Neuronal stem cell (in vitro differentiated cells): ENCODE measurements around the gene AP2A1.

Experiments used
- DNase-seq: peaks from one replicate; pipeline ENCODE4 v3.0.0-alpha.2; 2013; ENCODE audit warnings: low spot score
- H2AFZ ChIP-seq: one replicate; pipeline ENCODE4 v1.6.1; 2013; ENCODE audit warnings: mild to moderate bottlenecking, low read length, inconsistent platforms
- H2AK5ac ChIP-seq: 2 replicates; pipeline ENCODE4 v1.6.1; 2013; ENCODE audit warnings: low read depth, mild to moderate bottlenecking, inconsistent platforms, low read length, moderate library complexity, mixed read lengths
- H2BK120ac ChIP-seq: 2 replicates; pipeline ENCODE4 v1.6.1; 2013; ENCODE audit warnings: low read depth, mild to moderate bottlenecking, inconsistent platforms, low read length, moderate library complexity, mixed read lengths
- H2BK12ac ChIP-seq: one replicate; pipeline ENCODE4 v1.6.1; 2013; ENCODE audit warnings: low read length, inconsistent platforms
- H2BK15ac ChIP-seq: 2 replicates; pipeline ENCODE4 v1.6.1; 2013; ENCODE audit warnings: mild to moderate bottlenecking, low read length, inconsistent platforms, mixed read lengths
- H2BK5ac ChIP-seq: one replicate; pipeline ENCODE4 v1.6.1; 2013; ENCODE audit warnings: inconsistent platforms, mild to moderate bottlenecking, low read length, moderate library complexity
- H3K14ac ChIP-seq: one replicate; pipeline ENCODE4 v1.6.1; 2013; ENCODE audit warnings: low read length, inconsistent platforms
- H3K18ac ChIP-seq: 2 replicates; pipeline ENCODE4 v1.6.1; 2013; ENCODE audit warnings: low read length, inconsistent platforms
- H3K23ac ChIP-seq: 2 replicates; pipeline ENCODE4 v1.6.1; 2013; ENCODE audit warnings: low read depth, mild to moderate bottlenecking, mixed read lengths, low read length, inconsistent platforms; ENCODE audit not compliant: poor library complexity
- H3K27ac ChIP-seq: replicated peaks from 3 replicates; pipeline ENCODE4 v1.5.1; 2013; ENCODE audit warnings: low read length, inconsistent platforms
- H3K27me3 ChIP-seq, 3 experiments: 2 replicates each; pipeline ENCODE4 v1.6.1; 2013; ENCODE audit warnings: low read length in 3 of 3, mild to moderate bottlenecking in 2 of 3, inconsistent platforms in 1 of 3, low read depth in 1 of 3, mixed read lengths in 1 of 3, moderate library complexity in 1 of 3; ENCODE audit not compliant: control insufficient read depth in 3 of 3, insufficient read depth in 3 of 3
- H3K36me3 ChIP-seq, 2 donors: replicated peaks in 1 of 2; 2 replicates each; pipeline ENCODE4 v1.6.1; 2013; ENCODE audit warnings: low read length in 2 of 2; ENCODE audit not compliant: control insufficient read depth in 2 of 2, insufficient read depth in 2 of 2
- H3K4ac ChIP-seq: 2 replicates; pipeline ENCODE4 v1.6.1; 2013; ENCODE audit warnings: inconsistent platforms, mild to moderate bottlenecking, low read length, moderate library complexity
- H3K4me1 ChIP-seq, 2 donors: 1 replicate in 1 of 2; 2 replicates in 1 of 2; pipeline ENCODE4 v1.6.1; 2013; ENCODE audit warnings: low read length in 2 of 2, low read depth in 1 of 2; ENCODE audit not compliant: control insufficient read depth in 2 of 2, insufficient read depth in 1 of 2
- H3K4me2 ChIP-seq: one replicate; pipeline ENCODE4 v1.6.1; 2013; ENCODE audit warnings: mild to moderate bottlenecking, low read length, inconsistent platforms; ENCODE audit not compliant: insufficient read depth, poor library complexity, severe bottlenecking
- H3K4me3 ChIP-seq, 2 donors: 2 replicates each; pipeline ENCODE4 v1.5.1; 2013; ENCODE audit warnings: low read length in 2 of 2, mild to moderate bottlenecking in 2 of 2, inconsistent platforms in 1 of 2, moderate library complexity in 1 of 2
- H3K79me1 ChIP-seq: one replicate; pipeline ENCODE4 v1.6.1; 2013; ENCODE audit warnings: low read depth, mild to moderate bottlenecking, inconsistent platforms, low read length, moderate library complexity
- H3K9ac ChIP-seq: one replicate; pipeline ENCODE4 v1.6.1; 2013; ENCODE audit warnings: mild to moderate bottlenecking, low read depth, low read length, inconsistent platforms; ENCODE audit not compliant: poor library complexity
- H3K9me3 ChIP-seq, 2 donors: replicated peaks in 1 of 2; 2 replicates each; pipeline versions ENCODE3 to v1.6.1; 2013; ENCODE audit warnings: low read length in 2 of 2, mild to moderate bottlenecking in 2 of 2, inconsistent platforms in 1 of 2, low read depth in 1 of 2, mixed read lengths in 1 of 2, moderate library complexity in 1 of 2; ENCODE audit not compliant: control insufficient read depth in 2 of 2, insufficient read depth in 1 of 2
- H4K8ac ChIP-seq: one replicate; pipeline ENCODE4 v1.6.1; 2013; ENCODE audit warnings: low read depth, mild to moderate bottlenecking, inconsistent platforms, low read length, moderate library complexity
- H4K91ac ChIP-seq: one replicate; pipeline ENCODE4 v1.6.1; 2013; ENCODE audit warnings: low read length, low read depth, mild to moderate bottlenecking, inconsistent platforms; ENCODE audit not compliant: poor library complexity
- WGBS, 2 donors: extraction: QIAGEN DNeasy Blood & Tissue Kit; methylation state at CpG; one replicate each; pipeline ENCODE4 v1.1.7; 2013; ENCODE audit warnings: missing lambda C conversion rate in 2 of 2, mixed read lengths in 1 of 2; ENCODE audit not compliant: insufficient read length in 2 of 2, insufficient replicate concordance in 1 of 2; ENCODE audit errors: extremely low coverage in 2 of 2; 5-methylcytosine and 5-hydroxymethylcytosine counted together

The AP2A1 gene

DNA sequence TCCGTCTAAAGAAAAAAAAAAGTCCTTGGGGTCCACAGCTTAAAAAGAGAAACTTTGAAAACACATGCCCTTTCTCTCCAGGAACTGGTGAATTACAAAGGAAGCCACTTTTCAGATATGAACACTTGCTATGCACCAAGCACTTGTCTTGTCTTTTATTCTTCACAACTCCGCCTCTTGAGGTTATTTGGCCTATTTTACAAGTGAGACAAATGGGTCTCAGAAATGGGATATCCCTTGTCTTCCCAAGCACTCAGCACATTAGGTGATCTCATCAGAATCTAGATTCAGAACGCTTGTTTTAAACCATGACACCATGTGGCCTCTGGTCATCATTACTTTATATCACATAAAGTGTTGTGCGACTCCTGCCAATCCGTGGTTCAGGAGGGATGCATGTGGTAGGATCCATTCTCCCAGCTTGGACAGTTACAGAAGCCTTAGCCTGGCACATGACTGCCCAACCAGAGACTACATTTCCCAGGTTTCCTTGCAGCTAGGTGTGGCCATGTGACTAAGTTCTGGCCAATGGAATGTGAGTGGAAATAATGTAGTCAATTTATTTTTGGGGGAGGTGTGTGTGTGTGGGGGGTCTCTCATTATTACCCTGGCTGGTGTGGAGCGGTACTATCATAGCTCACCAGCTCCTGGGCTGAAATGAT is 17.6 kb upstream of the AP2A1 start:
- H3K9ac ChIP-seq = no peak overlapping the region
- peaks cover 0 to 2% of the 10 kb centered on the region in 2 donors for H3K4me1 ChIP-seq
- no peak overlapping the region for H2BK12ac ChIP-seq
- H3K4me2 ChIP-seq = no peak overlapping the region
- H2AFZ ChIP-seq = no peak overlapping the region
- no peak overlapping the region for H3K4ac ChIP-seq
- no peaks in the 10 kb centered on the region for H3K36me3 ChIP-seq
- no peak overlapping the region for H2BK5ac ChIP-seq
- no peak overlapping the region for H2BK120ac ChIP-seq
- H4K8ac ChIP-seq = no peak overlapping the region
- no CpG with 5 or more reads among the region's 6 CpGs for WGBS, 2 donors
- no peak overlapping the region for H3K23ac ChIP-seq
- H3K4me3 ChIP-seq = no peak overlapping the region
- no peak overlapping the region for H3K18ac ChIP-seq
- peaks cover 0 to 9% of the 10 kb centered on the region in 2 donors for H3K9me3 ChIP-seq
- no peak overlapping the region for H3K14ac ChIP-seq
- H2AK5ac ChIP-seq = no peak overlapping the region
- peaks cover 0 to 2% (median 0%) of the 10 kb centered on the region in 3 experiments for H3K27me3 ChIP-seq
- no peak overlapping the region for H3K27ac ChIP-seq
- no peak overlapping the region for H2BK15ac ChIP-seq
- H4K91ac ChIP-seq = no peak overlapping the region
- DNase-seq = no peak
- H3K79me1 ChIP-seq = no peaks in the 10 kb centered on the region

- no CpG with 5 or more reads among the region's 1 CpG for WGBS, 2 donors
- no peak overlapping the region for H3K27ac ChIP-seq
- no peak overlapping the region for H3K4me3 ChIP-seq
- no peak overlapping the region for H4K91ac ChIP-seq
- no peak for DNase-seq
- H3K4ac ChIP-seq = no peak overlapping the region
- no peaks in the 10 kb centered on the region for H3K36me3 ChIP-seq
- H2BK5ac ChIP-seq = no peak overlapping the region
- H2BK15ac ChIP-seq = no peak overlapping the region
- H3K23ac ChIP-seq = no peak overlapping the region
- H3K14ac ChIP-seq = no peak overlapping the region
- peaks cover 0 to 2% (median 0%) of the 10 kb centered on the region in 3 experiments for H3K27me3 ChIP-seq
- H3K9me3 ChIP-seq = peaks cover 0 to 9% of the 10 kb centered on the region in 2 donors
- H2AK5ac ChIP-seq = no peak overlapping the region
- no peak overlapping the region for H3K9ac ChIP-seq
- H2BK12ac ChIP-seq = no peak overlapping the region
- H4K8ac ChIP-seq = no peak overlapping the region
- no peak overlapping the region for H2AFZ ChIP-seq
- H3K4me2 ChIP-seq = no peak overlapping the region
- no peak overlapping the region for H3K18ac ChIP-seq
- H2BK120ac ChIP-seq = no peak overlapping the region
- H3K79me1 ChIP-seq = no peaks in the 10 kb centered on the region
- H3K4me1 ChIP-seq = peaks cover 0 to 2% of the 10 kb centered on the region in 2 donors
Observed at GRCh38 chr19:49749771-49750170, 17.0 kb upstream of the AP2A1 start.

DNA sequence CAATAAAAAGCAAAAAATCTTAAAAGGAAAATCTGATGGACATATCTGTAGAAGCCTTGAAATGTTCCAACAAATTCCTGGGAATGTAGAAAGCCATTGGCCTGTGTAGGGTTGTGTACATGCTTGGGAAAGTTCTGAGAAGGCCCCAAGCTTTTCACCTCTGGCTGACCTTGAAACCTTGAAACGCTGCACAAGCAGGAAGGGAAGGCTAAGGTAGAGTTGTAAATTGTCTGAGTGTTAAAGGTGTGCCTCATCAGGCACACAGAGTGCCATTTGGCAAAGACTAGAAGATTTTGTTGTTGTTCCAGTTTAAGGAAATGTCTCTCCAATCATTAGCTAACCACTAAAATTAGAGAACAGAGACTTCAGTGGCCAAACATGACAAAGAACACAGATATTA is 14.1 kb upstream of the AP2A1 start:
- Histone ChIP-seq H3K4me1 (no peaks in the 10 kb centered on the region), H2AFZ (no peak overlapping the region), H3K36me3 (no peaks in the 10 kb centered on the region), H3K9ac (no peak overlapping the region), H3K27me3 (no peaks in the 10 kb centered on the region), H2BK15ac (no peak overlapping the region), H2AK5ac (no peak overlapping the region), H3K18ac (no peak overlapping the region), H3K9me3 (peaks cover 1 to 5% of the 10 kb centered on the region in 2 donors), H3K14ac (no peak overlapping the region), H2BK12ac (no peak overlapping the region), H4K91ac (no peak overlapping the region), H3K79me1 (no peaks in the 10 kb centered on the region), H4K8ac (no peak overlapping the region), H3K4ac (no peak overlapping the region), H3K4me2 (no peak overlapping the region), H3K4me3 (no peak overlapping the region), H2BK5ac (no peak overlapping the region), H2BK120ac (no peak overlapping the region), H3K23ac (no peak overlapping the region), H3K27ac (no peak overlapping the region)
- DNase-seq = no peak
- no CpG with 5 or more reads among the region's 1 CpG for WGBS, 2 donors

GRCh38 chr19:49755956-49756355 is 10.8 kb upstream of the AP2A1 start:
- Histone ChIP-seq H3K4me1 (no peaks in the 10 kb centered on the region), H3K9me3 (peaks cover 1 to 5% of the 10 kb centered on the region in 2 donors), H4K8ac (no peak overlapping the region), H3K18ac (no peak overlapping the region), H4K91ac (no peak overlapping the region), H2AK5ac (no peak overlapping the region), H3K4ac (no peak overlapping the region), H2BK120ac (no peak overlapping the region), H3K27ac (no peak overlapping the region), H2BK12ac (no peak overlapping the region), H3K9ac (no peak overlapping the region), H3K36me3 (no peaks in the 10 kb centered on the region), H2BK5ac (no peak overlapping the region), H3K4me2 (no peak overlapping the region), H3K14ac (no peak overlapping the region), H3K4me3 (no peak overlapping the region), H3K79me1 (no peaks in the 10 kb centered on the region), H2AFZ (no peak overlapping the region), H3K23ac (no peak overlapping the region), H3K27me3 (peaks cover 0 to 6% (median 0%) of the 10 kb centered on the region in 3 experiments), H2BK15ac (no peak overlapping the region)
- DNase-seq = no peak
- no CpG with 5 or more reads among the region's 3 CpGs for WGBS, 2 donors
